T-helper 1 cell treated with Interleukin-12 subunit alpha and Interleukin-12 subunit beta and Interleukin-4 antibody, amounts not matched to agents 30 μg/mL and 1 μg/mL, for 36 hours (primary cell): ENCODE data around the gene DIAPH2.

Source experiments
- H3K27ac Mint-ChIP-seq: one replicate; pipeline ENCODE4 v1.8.0; 2021; ENCODE audit warnings: mild to moderate bottlenecking, mixed read lengths
- H3K27me3 Mint-ChIP-seq: one replicate; pipeline ENCODE4 v1.8.0; 2021; ENCODE audit warnings: low read depth, mixed read lengths
- H3K36me3 Mint-ChIP-seq: one replicate; pipeline ENCODE4 v1.8.0; 2021; ENCODE audit warnings: low read depth, mixed read lengths
- H3K4me1 Mint-ChIP-seq: one replicate; pipeline ENCODE4 v1.8.0; 2021; ENCODE audit warnings: low read depth, mixed read lengths
- H3K4me3 Mint-ChIP-seq: one replicate; pipeline ENCODE4 v1.8.0; 2021; ENCODE audit warnings: mild to moderate bottlenecking, moderate library complexity, mixed read lengths
- H3K9me3 Mint-ChIP-seq: one replicate; pipeline ENCODE4 v1.8.0; 2021; ENCODE audit warnings: mixed read lengths

Gene DIAPH2

GRCh38 chrX:97479106-97479890, 794.7 kb downstream of the DIAPH2 start:
- Mint-ChIP-seq H3K27me3 (no peaks in the 10 kb centered on the region), H3K9me3 (no peaks in the 10 kb centered on the region), H3K36me3 (no peaks in the 10 kb centered on the region), H3K4me1 (no peaks in the 10 kb centered on the region), H3K4me3 (no peak overlapping the region), H3K27ac (no peak overlapping the region)

GRCh38 chrX:97481228-97481627, 796.6 kb downstream of the DIAPH2 start:
- Mint-ChIP-seq H3K36me3 (no peaks in the 10 kb centered on the region), H3K9me3 (no peaks in the 10 kb centered on the region)

GRCh38 chrX:97482666-97483300, 798.1 kb downstream of the DIAPH2 start:
- Mint-ChIP-seq H3K9me3 (no peaks in the 10 kb centered on the region), H3K4me3 (no peak overlapping the region), H3K36me3 (no peaks in the 10 kb centered on the region), H3K4me1 (no peaks in the 10 kb centered on the region), H3K27me3 (no peaks in the 10 kb centered on the region), H3K27ac (no peak overlapping the region)

More at GRCh38 chrX:97481228-97481627, 796.6 kb downstream of the DIAPH2 start:
- Mint-ChIP-seq H3K4me1 (no peaks in the 10 kb centered on the region), H3K27ac (no peak overlapping the region), H3K27me3 (no peaks in the 10 kb centered on the region), H3K4me3 (no peak overlapping the region)

GRCh38 chrX:97490656-97491055, 806.0 kb downstream of the DIAPH2 start:
- Mint-ChIP-seq H3K9me3 (no peaks in the 10 kb centered on the region), H3K4me1 (peaks cover 3% of the 10 kb centered on the region), H3K36me3 (no peaks in the 10 kb centered on the region), H3K27ac (no peak overlapping the region), H3K27me3 (no peaks in the 10 kb centered on the region), H3K4me3 (no peak overlapping the region)

GRCh38 chrX:97494756-97495372, 810.2 kb downstream of the DIAPH2 start:
- H3K4me1 Mint-ChIP-seq, result peaks cover 3% of the 10 kb centered on the region
- H3K4me3 Mint-ChIP-seq, result no peak overlapping the region
- H3K27ac Mint-ChIP-seq, result no peak overlapping the region
- no peaks in the 10 kb centered on the region for H3K36me3 Mint-ChIP-seq
- H3K9me3 Mint-ChIP-seq, result no peaks in the 10 kb centered on the region
- no peaks in the 10 kb centered on the region for H3K27me3 Mint-ChIP-seq

GRCh38 chrX:97498093-97498492, 813.5 kb downstream of the DIAPH2 start:
- H3K27me3 Mint-ChIP-seq, result no peaks in the 10 kb centered on the region
- no peaks in the 10 kb centered on the region for H3K9me3 Mint-ChIP-seq
- H3K36me3 Mint-ChIP-seq, result no peaks in the 10 kb centered on the region
- H3K27ac Mint-ChIP-seq, result no peak overlapping the region
- H3K4me1 Mint-ChIP-seq, result peaks cover 3% of the 10 kb centered on the region
- no peak overlapping the region for H3K4me3 Mint-ChIP-seq

- no peak overlapping the region for H3K27ac Mint-ChIP-seq
- no peaks in the 10 kb centered on the region for H3K27me3 Mint-ChIP-seq
- no peak overlapping the region for H3K4me3 Mint-ChIP-seq
- no peaks in the 10 kb centered on the region for H3K36me3 Mint-ChIP-seq
- no peaks in the 10 kb centered on the region for H3K9me3 Mint-ChIP-seq
- H3K4me1 Mint-ChIP-seq, result no peaks in the 10 kb centered on the region
These were observed 819.8 kb downstream of the DIAPH2 start for GRCh38 chrX:97504431-97504830.

GRCh38 chrX:97517763-97518162, 833.1 kb downstream of the DIAPH2 start:
- no peaks in the 10 kb centered on the region for H3K27me3 Mint-ChIP-seq

GRCh38 chrX:97522307-97522706, 837.7 kb downstream of the DIAPH2 start:
- H3K36me3 Mint-ChIP-seq, result no peaks in the 10 kb centered on the region
- no peak overlapping the region for H3K4me3 Mint-ChIP-seq
- no peak overlapping the region for H3K27ac Mint-ChIP-seq
- no peaks in the 10 kb centered on the region for H3K4me1 Mint-ChIP-seq
- H3K27me3 Mint-ChIP-seq, result no peaks in the 10 kb centered on the region
- H3K9me3 Mint-ChIP-seq, result peaks cover 6% of the 10 kb centered on the region

More at GRCh38 chrX:97517763-97518162, 833.1 kb downstream of the DIAPH2 start:
- no peaks in the 10 kb centered on the region for H3K36me3 Mint-ChIP-seq
- no peak overlapping the region for H3K4me3 Mint-ChIP-seq
- H3K27ac Mint-ChIP-seq, result no peak overlapping the region
- H3K9me3 Mint-ChIP-seq, result no peaks in the 10 kb centered on the region
- no peaks in the 10 kb centered on the region for H3K4me1 Mint-ChIP-seq

GRCh38 chrX:97524340-97524739, 839.7 kb downstream of the DIAPH2 start:
- H3K27ac Mint-ChIP-seq, result no peak overlapping the region
- H3K4me1 Mint-ChIP-seq, result no peaks in the 10 kb centered on the region
- H3K4me3 Mint-ChIP-seq, result no peak overlapping the region
- H3K36me3 Mint-ChIP-seq, result peaks cover 4% of the 10 kb centered on the region
- peaks cover 16% of the 10 kb centered on the region for H3K9me3 Mint-ChIP-seq
- no peaks in the 10 kb centered on the region for H3K27me3 Mint-ChIP-seq

- Mint-ChIP-seq H3K27ac (no peak overlapping the region), H3K9me3 (peaks cover 22% of the 10 kb centered on the region), H3K36me3 (peaks cover 4% of the 10 kb centered on the region), H3K4me1 (peaks cover 1% of the 10 kb centered on the region), H3K27me3 (no peaks in the 10 kb centered on the region), H3K4me3 (no peak overlapping the region)
These were observed 840.4 kb downstream of the DIAPH2 start for GRCh38 chrX:97524997-97525396.

GRCh38 chrX:97525981-97526380, 841.3 kb downstream of the DIAPH2 start:
- Mint-ChIP-seq H3K27me3 (no peaks in the 10 kb centered on the region), H3K4me3 (no peak overlapping the region), H3K9me3 (peaks cover 30% of the 10 kb centered on the region), H3K27ac (no peak overlapping the region), H3K4me1 (peaks cover 1% of the 10 kb centered on the region), H3K36me3 (peaks cover 4% of the 10 kb centered on the region)

- H3K9me3 Mint-ChIP-seq, result peaks cover 33% of the 10 kb centered on the region
- peaks cover 4% of the 10 kb centered on the region for H3K36me3 Mint-ChIP-seq
- H3K4me1 Mint-ChIP-seq, result peaks cover 1% of the 10 kb centered on the region
- no peak overlapping the region for H3K4me3 Mint-ChIP-seq
- H3K27me3 Mint-ChIP-seq, result no peaks in the 10 kb centered on the region
- H3K27ac Mint-ChIP-seq, result no peak overlapping the region
These were observed 843.1 kb downstream of the DIAPH2 start for GRCh38 chrX:97527725-97528124.

GRCh38 chrX:97529536-97530200, 845.0 kb downstream of the DIAPH2 start:
- H3K4me3 Mint-ChIP-seq, result no peak overlapping the region
- H3K27me3 Mint-ChIP-seq, result no peaks in the 10 kb centered on the region
- H3K4me1 Mint-ChIP-seq, result peaks cover 1% of the 10 kb centered on the region
- no peak overlapping the region for H3K27ac Mint-ChIP-seq
- peaks cover 4% of the 10 kb centered on the region for H3K36me3 Mint-ChIP-seq
- H3K9me3 Mint-ChIP-seq, result peaks cover 33% of the 10 kb centered on the region
